ENCODE measurements around the gene LAMC3. TPM values are rescaled to one million over a fixed set of nuclear protein-coding genes. Genes with fewer than 3 reads are reported as not detected.

The LAMC3 gene
- polyA plus RNA-seq, 1 of the 3 experiments (the other 2 are of a cell fraction): 0.07 TPM

DNA sequence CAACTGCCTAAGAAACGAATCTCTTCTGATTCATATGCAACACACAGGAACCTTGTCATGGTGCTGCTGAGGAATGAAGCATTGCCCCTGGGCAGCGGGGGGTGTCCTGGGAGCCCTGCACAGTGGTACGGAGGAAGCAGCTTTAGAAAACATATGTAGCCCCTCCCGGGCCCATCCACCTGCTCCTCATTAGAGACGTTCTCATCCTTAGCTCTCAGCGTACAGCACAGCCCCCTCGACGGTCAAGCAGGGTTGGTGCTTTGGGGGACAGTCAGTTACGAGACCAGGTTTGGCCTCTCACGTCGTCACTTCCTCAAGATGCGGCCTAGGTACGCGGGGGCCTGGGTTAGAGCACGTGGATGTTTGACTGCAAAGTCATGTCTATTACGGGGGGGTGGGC, 28.4 kb upstream of the LAMC3 start:
- no peaks in the 10 kb centered on the region for H3K79me2 ChIP-seq (ENCODE audit: insufficient read depth)
- no peaks in the 10 kb centered on the region for H3K9me3 ChIP-seq
- no peak overlapping the region for H3K9ac ChIP-seq
- no peak for TF ChIP-seq FOXM1 (IDR thresholded peaks at IDR 0.05; ENCODE audit: low read depth)
- TF ChIP-seq TEAD4 (IDR thresholded peaks at IDR 0.05; ENCODE audit: borderline replicate concordance, insufficient read depth): no peak
- TF ChIP-seq, protein P1, sequence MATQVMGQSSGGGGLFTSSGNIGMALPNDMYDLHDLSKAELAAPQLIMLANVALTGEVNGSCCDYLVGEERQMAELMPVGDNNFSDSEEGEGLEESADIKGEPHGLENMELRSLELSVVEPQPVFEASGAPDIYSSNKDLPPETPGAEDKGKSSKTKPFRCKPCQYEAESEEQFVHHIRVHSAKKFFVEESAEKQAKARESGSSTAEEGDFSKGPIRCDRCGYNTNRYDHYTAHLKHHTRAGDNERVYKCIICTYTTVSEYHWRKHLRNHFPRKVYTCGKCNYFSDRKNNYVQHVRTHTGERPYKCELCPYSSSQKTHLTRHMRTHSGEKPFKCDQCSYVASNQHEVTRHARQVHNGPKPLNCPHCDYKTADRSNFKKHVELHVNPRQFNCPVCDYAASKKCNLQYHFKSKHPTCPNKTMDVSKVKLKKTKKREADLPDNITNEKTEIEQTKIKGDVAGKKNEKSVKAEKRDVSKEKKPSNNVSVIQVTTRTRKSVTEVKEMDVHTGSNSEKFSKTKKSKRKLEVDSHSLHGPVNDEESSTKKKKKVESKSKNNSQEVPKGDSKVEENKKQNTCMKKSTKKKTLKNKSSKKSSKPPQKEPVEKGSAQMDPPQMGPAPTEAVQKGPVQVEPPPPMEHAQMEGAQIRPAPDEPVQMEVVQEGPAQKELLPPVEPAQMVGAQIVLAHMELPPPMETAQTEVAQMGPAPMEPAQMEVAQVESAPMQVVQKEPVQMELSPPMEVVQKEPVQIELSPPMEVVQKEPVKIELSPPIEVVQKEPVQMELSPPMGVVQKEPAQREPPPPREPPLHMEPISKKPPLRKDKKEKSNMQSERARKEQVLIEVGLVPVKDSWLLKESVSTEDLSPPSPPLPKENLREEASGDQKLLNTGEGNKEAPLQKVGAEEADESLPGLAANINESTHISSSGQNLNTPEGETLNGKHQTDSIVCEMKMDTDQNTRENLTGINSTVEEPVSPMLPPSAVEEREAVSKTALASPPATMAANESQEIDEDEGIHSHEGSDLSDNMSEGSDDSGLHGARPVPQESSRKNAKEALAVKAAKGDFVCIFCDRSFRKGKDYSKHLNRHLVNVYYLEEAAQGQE (IDR thresholded peaks at IDR 0.05; ENCODE audit: low read depth, low read length): no peak
- TF ChIP-seq JUND (IDR thresholded peaks at IDR 0.05): no peak
- no peak for TF ChIP-seq NRF1 (IDR thresholded peaks at IDR 0.05; ENCODE audit: low read depth, low read length)
- no peak for TF ChIP-seq CHD2 (IDR thresholded peaks at IDR 0.05; ENCODE audit: low read length, partially characterized antibody)
- no peak for TF ChIP-seq FOSL2 (IDR thresholded peaks at IDR 0.05; ENCODE audit: borderline replicate concordance, low read depth)
- no peak for TF ChIP-seq NFIC (IDR thresholded peaks at IDR 0.05; ENCODE audit: borderline replicate concordance)
- TF ChIP-seq GABPA (IDR thresholded peaks at IDR 0.05; ENCODE audit: low read depth): no peak
- TF ChIP-seq, protein P2, sequence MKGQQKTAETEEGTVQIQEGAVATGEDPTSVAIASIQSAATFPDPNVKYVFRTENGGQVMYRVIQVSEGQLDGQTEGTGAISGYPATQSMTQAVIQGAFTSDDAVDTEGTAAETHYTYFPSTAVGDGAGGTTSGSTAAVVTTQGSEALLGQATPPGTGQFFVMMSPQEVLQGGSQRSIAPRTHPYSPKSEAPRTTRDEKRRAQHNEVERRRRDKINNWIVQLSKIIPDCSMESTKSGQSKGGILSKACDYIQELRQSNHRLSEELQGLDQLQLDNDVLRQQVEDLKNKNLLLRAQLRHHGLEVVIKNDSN (IDR thresholded peaks at IDR 0.05; ENCODE audit: borderline replicate concordance, low read depth): no peak
- ChIA-PET POLR2A (no interaction called here), CTCF (interaction anchor here (1.3 to 4.5 kb wide), 2 partner anchors 15 to 117 kb away, joined by 3 to 32 read pairs; no protein-coding TSS in a partner anchor)
- H3K4me1 ChIP-seq (ENCODE audit: control insufficient read depth in 1 of 2, insufficient read depth in 2 of 2, low read depth in 1 of 2, low read length in 1 of 2): no peaks in the 10 kb centered on the region; a peak in 1 of 4 replicates
- WGBS (ENCODE audit: low lambda C conversion rate): 69% methylated on average over 12 of the region's 16 CpGs
- no peaks in the 10 kb centered on the region for H3K36me3 ChIP-seq (replicated peaks in 1 of 2; ENCODE audit: control insufficient read depth in 1 of 2, insufficient read depth in 2 of 2, low read length in 1 of 2)
- no peak for DNase-seq
- no peak overlapping the region for H3K4me2 ChIP-seq
- no peak overlapping the region for H3K4me3 ChIP-seq (ENCODE audit: low read depth in 2 of 2, low read length in 1 of 2)
- H2AFZ ChIP-seq (ENCODE audit: low read depth): no peak overlapping the region
- H3K27ac ChIP-seq (ENCODE audit: low read depth in 2 of 2, low read length in 1 of 2): no peak overlapping the region
- no peaks in the 10 kb centered on the region for H4K20me1 ChIP-seq (ENCODE audit: insufficient read depth)
- no peaks in the 10 kb centered on the region for H3K9me2 ChIP-seq
- H3F3A ChIP-seq (replicated peaks; ENCODE audit: insufficient read depth): no peaks in the 10 kb centered on the region
- 0 out of 2 replicates have a peak, but pooled peaks cover 7% of the 10 kb centered on the region for H3K27me3 ChIP-seq (ENCODE audit: insufficient read depth)

DNA sequence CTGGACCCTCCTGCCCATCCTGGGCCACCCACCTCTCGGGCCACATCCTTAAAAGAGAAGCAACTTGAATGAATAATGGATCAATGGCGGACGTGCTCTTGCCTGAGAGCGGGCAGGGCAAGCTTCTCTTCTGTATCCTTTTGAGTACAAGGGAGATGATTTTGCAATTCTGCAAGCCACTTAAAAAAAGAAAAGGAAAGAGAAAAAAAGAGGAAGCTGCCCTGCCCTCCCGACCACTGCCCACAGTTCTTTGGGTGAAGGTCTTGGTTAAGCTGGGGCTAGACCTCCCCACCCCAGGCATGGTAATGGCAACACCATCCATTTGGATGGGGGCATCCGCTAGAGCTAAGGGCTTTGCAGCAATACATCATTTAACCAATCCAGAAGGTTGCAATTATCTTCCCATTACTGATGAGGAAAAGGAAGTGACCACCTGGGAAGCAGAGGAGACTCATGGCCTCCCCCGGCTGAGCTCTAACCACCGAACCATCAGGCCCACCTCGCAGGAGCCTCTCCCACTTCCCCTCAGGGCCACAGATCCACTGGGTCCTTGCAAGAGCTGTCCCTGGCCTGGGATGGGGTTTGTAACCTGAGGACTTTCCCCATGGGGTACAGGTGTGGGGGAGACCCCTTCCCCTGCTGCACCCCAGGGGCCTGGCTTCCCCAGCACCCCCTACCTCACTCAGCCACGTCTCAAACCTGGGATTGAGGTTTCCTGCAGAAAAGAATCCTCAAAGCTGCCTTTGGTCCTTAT, 27.8 kb upstream of the LAMC3 start:
- H3K9ac ChIP-seq: no peak overlapping the region
- WGBS (ENCODE audit: low lambda C conversion rate): 84% methylated on average over 6 of the region's 10 CpGs
- no peaks in the 10 kb centered on the region for H3K79me2 ChIP-seq (ENCODE audit: insufficient read depth)
- H3K9me3 ChIP-seq: no peaks in the 10 kb centered on the region
- DNase-seq: no peak
- H3K4me3 ChIP-seq (ENCODE audit: low read depth in 2 of 2, low read length in 1 of 2): no peak overlapping the region
- 0 out of 2 replicates have a peak, but pooled peaks cover 7% of the 10 kb centered on the region for H3K27me3 ChIP-seq (ENCODE audit: insufficient read depth)
- ChIA-PET POLR2A (no interaction called here), CTCF (interaction anchor here (0.5 to 4.5 kb wide), 4 partner anchors 15 to 206 kb away, joined by 3 to 32 read pairs (median 4); no protein-coding TSS in a partner anchor)
- no peaks in the 10 kb centered on the region for H3K36me3 ChIP-seq (replicated peaks in 1 of 2; ENCODE audit: control insufficient read depth in 1 of 2, insufficient read depth in 2 of 2, low read length in 1 of 2)
- TF ChIP-seq JUND (IDR thresholded peaks at IDR 0.05) (no peak), GABPA (IDR thresholded peaks at IDR 0.05; ENCODE audit: low read depth) (no peak), NRF1 (IDR thresholded peaks at IDR 0.05; ENCODE audit: low read depth, low read length) (no peak), SMC3 (IDR thresholded peaks at IDR 0.05; ENCODE audit: low read depth, low read length) (no peak), YY1 (IDR thresholded peaks at IDR 0.05; ENCODE audit: low read depth) (no peak), TCF12 (IDR thresholded peaks at IDR 0.05) (no peak), RAD21 (IDR thresholded peaks at IDR 0.05; ENCODE audit: low read length) (no peak), RCOR1 (IDR thresholded peaks at IDR 0.05; ENCODE audit: low read length) (no peak)
- TF ChIP-seq, protein P1 (IDR thresholded peaks at IDR 0.05; ENCODE audit: low read depth, low read length): no peak
- TF ChIP-seq, protein P3, sequence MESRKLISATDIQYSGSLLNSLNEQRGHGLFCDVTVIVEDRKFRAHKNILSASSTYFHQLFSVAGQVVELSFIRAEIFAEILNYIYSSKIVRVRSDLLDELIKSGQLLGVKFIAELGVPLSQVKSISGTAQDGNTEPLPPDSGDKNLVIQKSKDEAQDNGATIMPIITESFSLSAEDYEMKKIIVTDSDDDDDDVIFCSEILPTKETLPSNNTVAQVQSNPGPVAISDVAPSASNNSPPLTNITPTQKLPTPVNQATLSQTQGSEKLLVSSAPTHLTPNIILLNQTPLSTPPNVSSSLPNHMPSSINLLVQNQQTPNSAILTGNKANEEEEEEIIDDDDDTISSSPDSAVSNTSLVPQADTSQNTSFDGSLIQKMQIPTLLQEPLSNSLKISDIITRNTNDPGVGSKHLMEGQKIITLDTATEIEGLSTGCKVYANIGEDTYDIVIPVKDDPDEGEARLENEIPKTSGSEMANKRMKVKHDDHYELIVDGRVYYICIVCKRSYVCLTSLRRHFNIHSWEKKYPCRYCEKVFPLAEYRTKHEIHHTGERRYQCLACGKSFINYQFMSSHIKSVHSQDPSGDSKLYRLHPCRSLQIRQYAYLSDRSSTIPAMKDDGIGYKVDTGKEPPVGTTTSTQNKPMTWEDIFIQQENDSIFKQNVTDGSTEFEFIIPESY (IDR thresholded peaks at IDR 0.05; ENCODE audit: borderline replicate concordance, low read depth): no peak
- H3K4me2 ChIP-seq: no peak overlapping the region
- no peaks in the 10 kb centered on the region for H4K20me1 ChIP-seq (ENCODE audit: insufficient read depth)
- no peak overlapping the region for H3K27ac ChIP-seq (ENCODE audit: low read depth in 2 of 2, low read length in 1 of 2)
- no peaks in the 10 kb centered on the region for H3K9me2 ChIP-seq
- no peak overlapping the region for H2AFZ ChIP-seq (ENCODE audit: low read depth)
- H3F3A ChIP-seq (replicated peaks; ENCODE audit: insufficient read depth): no peaks in the 10 kb centered on the region
- no peaks in the 10 kb centered on the region; a peak in 1 of 4 replicates for H3K4me1 ChIP-seq (ENCODE audit: control insufficient read depth in 1 of 2, insufficient read depth in 2 of 2, low read depth in 1 of 2, low read length in 1 of 2)

All from SK-N-SH (cell line).